ENCODE results near the gene C17orf107. TPM values are rescaled to one million over a fixed set of nuclear protein-coding genes. Genes with fewer than 3 reads are reported as not detected.

The C17orf107 gene
- total and polyA plus RNA-seq, 9 of the 15 experiments (the other 6 are each of a cell fraction or from before 2014, with no cell fraction given) = 0.05 to 0.29 (median 0.07) TPM; not detected in 4

GRCh38 chr17:4948166-4948930 lies 49.0 kb downstream of the C17orf107 start, which contains the start of gene PFN1 (continued):
- TF ChIP-seq RREB1 (CRISPR knock-in tag; IDR thresholded peaks at IDR 0.05) (0 out of 2 replicates have a peak, but pooled peaks have one; percentile 25), FUS (optimal IDR thresholded peaks at IDR 0.05; ENCODE audit: low read depth, low read length) (peak; percentile 48), PML (IDR thresholded peaks at IDR 0.05; ENCODE audit: low read length) (0 out of 2 replicates have a peak, but pooled peaks have one; percentile 43), GABPA (tag; conservative IDR thresholded peaks at IDR 0.05; ENCODE audit: low read depth) (peak; percentile 79), POLR2AphosphoS2 (IDR thresholded peaks at IDR 0.05; ENCODE audit: low read length) (peak; percentile 13; the same call in 1 of the 2 replicates), LEF1 (IDR thresholded peaks at IDR 0.05) (peak; percentile 18; the same call in 1 of the 2 replicates), ZNF586 (CRISPR knock-in tag; conservative IDR thresholded peaks at IDR 0.05) (no peak), PYGO2 (tag; IDR thresholded peaks at IDR 0.05) (no peak), POLR2B (IDR thresholded peaks at IDR 0.05; ENCODE audit: low read depth, partially characterized antibody) (peak; percentile 67), MIER1 (IDR thresholded peaks at IDR 0.05; ENCODE audit: low read depth) (no peak), RBM22 (IDR thresholded peaks at IDR 0.05; ENCODE audit: low read depth, low read length, poor library complexity, severe bottlenecking) (peak; percentile 60), SUPT5H (IDR thresholded peaks at IDR 0.05) (peak; percentile 90), BRCA1 (IDR thresholded peaks at IDR 0.05) (no peak), BRCA1 (CRISPR knock-in tag; IDR thresholded peaks at IDR 0.05) (no peak), ZNF347 (CRISPR knock-in tag; IDR thresholded peaks at IDR 0.05; ENCODE audit: low read depth) (0 out of 2 replicates have a peak, but pooled peaks have one; percentile 33), NCOA1 (IDR thresholded peaks at IDR 0.05; ENCODE audit: low read depth) (peak; percentile 37; the same call in 1 of the 2 replicates)
